Ovary (tissue), 3 donors: ENCODE results near the gene GPHN.

Experiments used
- CTCF ChIP-seq, 3 donors: fragments of 450-650 bp in 2 of 3; fragments of 200-600 bp in 1 of 3; IDR thresholded peaks; one replicate each; pipeline versions ENCODE4 v1.5.1 to v1.8.0; 2016 to 2022; ENCODE audit warnings: antibody characterized with exemption in 3 of 3, mild to moderate bottlenecking in 1 of 3
- EP300 ChIP-seq: sonication (generic); formaldehyde crosslinking; IDR thresholded peaks from one replicate; pipeline ENCODE4 v1.6.1; 2017; ENCODE audit warnings: antibody characterized with exemption
- donor health status: DM: no; HTN: no; CAD: no.

GRCh38 chr14:66472251-66472650 is 35.7 kb upstream of the GPHN start:
- TF ChIP-seq CTCF (IDR thresholded peaks at IDR 0.05) (no peak), EP300 (no peak)
